TTC549 (cell line): ENCODE data around the gene YAP1.
"Not testable (repeated sequence)": the region's sequence is repeated elsewhere in the genome, so short reads cannot be mapped to it uniquely, and the experiment has no call there.

Experiments used
- FAIRE-seq: peaks from 2 replicates; lab custom pipeline; 2012; peaks lifted over from hg19 to GRCh38; lab: Jason Lieb, UNC

The YAP1 gene

GRCh38 chr11:102241026-102241425 is 130.8 kb downstream of the YAP1 start:
- FAIRE-seq, result no peak

GRCh38 chr11:102243399-102243884 is 133.2 kb downstream of the YAP1 start:
- FAIRE-seq, result no peak

DNA sequence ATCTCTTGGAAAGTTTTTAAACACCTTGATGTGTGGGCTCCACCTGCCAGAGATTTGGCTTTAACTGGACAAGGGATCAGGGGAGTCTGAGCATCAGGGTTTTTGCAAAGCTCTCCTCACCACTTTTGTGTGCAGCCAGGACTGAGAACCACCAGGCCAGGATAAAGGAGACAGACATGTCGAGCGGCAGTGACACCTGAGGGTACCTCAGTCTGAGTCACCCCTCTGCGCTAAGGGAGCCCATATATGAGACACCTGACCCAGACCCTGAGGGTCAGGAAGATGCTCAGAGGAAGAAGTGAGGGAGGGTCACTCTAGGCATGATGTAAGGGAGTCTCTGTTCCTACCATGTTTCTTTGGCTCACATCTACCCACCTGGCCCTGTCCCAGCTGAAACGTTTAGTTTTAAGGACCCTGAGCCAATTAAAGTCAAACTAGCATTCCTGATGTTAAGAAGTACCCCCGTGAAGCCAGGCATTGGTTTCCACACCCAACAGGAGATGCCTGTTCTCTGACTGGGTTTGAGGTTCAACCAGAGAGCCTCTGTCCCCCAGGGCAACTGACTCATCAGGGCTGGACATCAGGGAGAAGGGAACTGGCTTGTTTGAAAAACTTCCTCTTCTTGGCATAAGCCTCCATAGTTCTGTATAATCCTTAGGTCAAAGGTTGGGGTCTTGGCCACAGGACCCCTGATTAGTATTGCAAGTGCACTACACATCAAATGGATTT is 134.6 kb downstream of the YAP1 start:
- FAIRE-seq, result no peak

GRCh38 chr11:102251423-102251822 is 141.2 kb downstream of the YAP1 start:
- no peak for FAIRE-seq

DNA sequence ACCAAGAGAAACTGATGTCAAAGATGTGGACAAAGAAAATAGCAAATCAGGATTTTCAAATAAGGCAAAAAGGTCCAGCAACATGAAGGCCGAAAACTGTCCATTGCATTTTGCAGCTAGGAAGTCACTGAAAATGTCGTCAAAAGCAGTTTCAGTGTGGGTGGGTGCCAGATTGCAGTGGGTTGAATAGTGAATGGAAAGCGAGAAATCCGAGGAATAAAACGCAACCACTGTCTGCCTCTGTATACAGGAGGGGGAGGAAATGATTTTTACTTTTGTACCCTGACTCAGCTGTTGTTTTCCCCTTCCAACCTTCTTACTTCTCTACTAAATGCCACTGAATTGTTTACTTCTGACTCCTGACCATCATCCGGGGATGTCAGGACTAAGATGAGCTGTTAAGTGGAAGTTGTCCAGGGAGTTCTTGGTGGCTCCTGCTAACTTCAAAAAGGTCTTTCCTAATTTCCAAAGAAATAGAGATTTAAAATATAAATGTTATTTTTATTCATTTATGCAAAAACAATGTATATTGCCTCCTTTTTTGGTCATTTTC is 142.2 kb downstream of the YAP1 start:
- FAIRE-seq, result no peak

GRCh38 chr11:102253020-102253715 is 142.9 kb downstream of the YAP1 start:
- FAIRE-seq, result no peak

DNA sequence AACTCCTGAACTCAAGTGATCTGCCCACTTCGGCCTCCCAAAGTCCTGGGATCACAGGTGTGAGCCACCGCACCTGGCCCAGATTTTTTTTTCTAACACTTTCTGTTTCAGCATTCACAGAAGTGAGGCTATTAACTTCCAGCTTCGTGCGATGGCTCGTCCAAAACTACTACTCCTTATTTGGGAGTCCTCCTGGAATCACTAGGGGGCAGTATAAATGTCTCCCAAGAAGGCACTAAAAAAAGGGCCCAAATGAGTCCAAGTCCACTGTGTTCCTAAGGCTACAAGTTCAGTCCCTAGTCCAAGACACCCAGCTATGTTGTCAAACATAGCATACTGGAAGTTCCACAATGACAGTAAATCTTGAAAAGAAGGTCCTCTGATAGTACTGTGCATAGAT is 143.8 kb downstream of the YAP1 start:
- FAIRE-seq, result no peak

GRCh38 chr11:102256251-102256650 is 146.0 kb downstream of the YAP1 start:
- no peak for FAIRE-seq

DNA sequence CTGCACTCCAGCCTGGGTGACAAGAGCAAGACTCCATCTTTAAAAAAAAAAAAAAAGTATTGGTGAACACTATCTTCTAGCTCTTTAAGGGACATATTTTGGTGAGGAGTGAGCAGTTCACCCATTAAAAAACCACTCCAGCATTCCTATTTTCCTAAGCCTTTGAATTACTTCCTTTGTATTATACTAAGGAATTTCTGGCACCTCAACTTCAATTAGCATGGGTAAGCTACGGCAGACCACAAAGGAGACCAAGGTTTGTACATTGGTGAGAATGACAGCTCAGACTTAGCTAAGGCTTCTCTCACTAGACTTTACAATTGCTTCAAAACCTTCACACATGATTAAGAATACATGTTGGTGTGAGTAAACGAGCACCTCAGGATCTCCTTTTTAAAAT is 150.0 kb downstream of the YAP1 start:
- FAIRE-seq, result no peak

DNA sequence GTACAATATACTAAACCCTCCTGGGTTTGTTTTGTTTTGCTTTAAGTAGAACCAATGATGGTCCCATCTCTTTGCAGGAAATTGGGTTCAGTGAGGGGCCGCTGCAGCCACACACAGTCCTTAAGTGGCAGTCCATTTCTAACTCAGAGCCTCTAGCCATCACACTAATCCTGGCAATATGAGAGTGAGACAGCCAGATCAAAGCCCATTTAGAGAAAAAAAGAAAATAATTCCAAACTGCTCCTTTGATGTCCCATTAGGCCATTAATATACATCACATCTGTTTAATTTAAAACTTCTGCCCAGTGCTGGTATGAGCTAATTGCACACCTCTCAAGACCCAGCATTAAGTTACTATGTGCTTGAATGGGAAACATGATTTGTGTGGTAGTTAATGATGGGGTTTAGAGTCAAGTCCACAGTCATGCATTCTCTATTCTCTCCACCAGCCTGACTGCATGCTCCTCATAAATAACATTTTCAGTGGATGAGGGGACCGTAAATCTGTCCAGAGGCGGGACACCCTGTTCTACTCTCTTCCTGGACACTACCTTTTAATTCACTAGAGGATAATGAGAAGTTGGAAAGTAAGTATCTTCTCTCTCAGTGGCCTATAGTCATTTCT is 153.2 kb downstream of the YAP1 start:
- FAIRE-seq, result no peak

GRCh38 chr11:102264704-102265103 is 154.5 kb downstream of the YAP1 start:
- not testable (repeated sequence) for FAIRE-seq

GRCh38 chr11:102266099-102266498 is 155.9 kb downstream of the YAP1 start:
- no peak for FAIRE-seq

DNA sequence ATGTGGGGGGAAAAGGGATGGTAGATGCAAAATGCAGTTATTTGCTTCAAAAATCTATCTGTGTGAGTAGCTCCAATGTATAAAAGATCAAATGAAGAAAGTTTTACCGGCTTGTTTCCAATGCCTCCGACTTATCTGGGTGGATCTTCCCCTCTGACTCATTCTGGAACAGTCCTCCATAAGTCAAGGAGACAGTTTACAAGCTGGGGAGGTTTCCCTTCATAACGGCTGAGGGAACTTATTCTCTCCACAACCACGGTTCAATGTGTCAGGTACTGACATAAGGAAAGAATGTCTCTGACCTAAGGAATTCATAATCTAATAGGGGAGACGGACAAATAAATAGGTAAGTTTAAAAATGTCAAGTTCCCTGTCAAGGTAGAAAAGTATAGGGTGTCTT is 157.4 kb downstream of the YAP1 start:
- no peak for FAIRE-seq

- FAIRE-seq, result no peak
Measured at GRCh38 chr11:102268083-102268984, 158.1 kb downstream of the YAP1 start.

GRCh38 chr11:102268985-102269470 is 158.8 kb downstream of the YAP1 start:
- no peak for FAIRE-seq

GRCh38 chr11:102269927-102270326 is 159.7 kb downstream of the YAP1 start:
- no peak for FAIRE-seq

- no peak for FAIRE-seq
Measured at GRCh38 chr11:102272047-102272824, 162.0 kb downstream of the YAP1 start.

GRCh38 chr11:102274628-102275027 is 164.4 kb downstream of the YAP1 start:
- FAIRE-seq, result no peak

DNA sequence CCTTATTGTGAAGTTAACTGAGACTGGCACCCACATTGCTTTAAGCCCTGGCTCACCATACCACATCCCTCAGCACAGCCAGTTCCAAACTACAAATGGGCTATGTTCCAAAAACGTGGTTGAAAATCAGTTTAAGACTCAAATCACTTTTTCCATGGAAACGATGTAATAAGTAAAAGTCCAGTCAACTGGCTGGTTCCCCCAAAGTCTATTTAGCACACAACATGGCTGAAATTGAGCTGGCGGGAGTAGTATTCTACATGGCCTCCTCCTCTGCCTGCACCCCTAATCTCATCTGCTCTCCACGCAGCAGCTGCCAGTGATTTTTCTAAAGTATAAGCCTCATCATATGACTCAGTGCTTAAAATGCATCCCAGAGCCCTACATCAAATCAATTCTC is 166.1 kb downstream of the YAP1 start:
- no peak for FAIRE-seq

DNA sequence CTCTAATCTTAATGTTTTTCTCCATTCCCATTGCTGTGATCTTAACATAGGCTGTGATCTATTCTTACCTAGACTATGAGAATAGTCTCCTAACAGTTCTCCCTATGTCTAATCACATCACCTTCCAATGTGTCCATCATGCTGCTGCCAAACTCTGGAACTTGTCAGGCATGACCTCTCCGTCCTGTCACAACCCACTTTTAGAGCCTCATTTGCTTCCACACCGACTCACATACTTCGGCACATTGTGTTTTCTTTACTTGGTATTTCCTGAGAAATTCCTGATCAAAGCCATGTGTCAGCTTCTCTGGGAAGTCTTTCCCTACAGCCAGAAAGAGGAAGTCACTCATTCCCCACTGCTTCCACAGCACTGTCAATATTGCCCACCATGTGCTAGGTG is 166.5 kb downstream of the YAP1 start:
- no peak for FAIRE-seq

- no peak for FAIRE-seq
Measured at GRCh38 chr11:102279641-102280170, 169.5 kb downstream of the YAP1 start.
